Body of pancreas (tissue), 4 donors: ENCODE measurements around the gene HBQ1.

Experiments
- CTCF ChIP-seq, 7 experiments: fragments of 450-650 bp in 4 of 7; fragments of 200-600 bp in 3 of 7; sonication (generic) in 3 of 7; IDR thresholded peaks; one replicate each; pipeline ENCODE4 v1.5.1; 2016 to 2019; ENCODE audit warnings: antibody characterized with exemption in 7 of 7
- POLR2A ChIP-seq, 3 donors: fragments of 450-650 bp; IDR thresholded peaks; one replicate each; pipeline ENCODE4 v1.6.1; 2016; ENCODE audit warnings: antibody characterized with exemption in 3 of 3, mild to moderate bottlenecking in 2 of 3

DNA sequence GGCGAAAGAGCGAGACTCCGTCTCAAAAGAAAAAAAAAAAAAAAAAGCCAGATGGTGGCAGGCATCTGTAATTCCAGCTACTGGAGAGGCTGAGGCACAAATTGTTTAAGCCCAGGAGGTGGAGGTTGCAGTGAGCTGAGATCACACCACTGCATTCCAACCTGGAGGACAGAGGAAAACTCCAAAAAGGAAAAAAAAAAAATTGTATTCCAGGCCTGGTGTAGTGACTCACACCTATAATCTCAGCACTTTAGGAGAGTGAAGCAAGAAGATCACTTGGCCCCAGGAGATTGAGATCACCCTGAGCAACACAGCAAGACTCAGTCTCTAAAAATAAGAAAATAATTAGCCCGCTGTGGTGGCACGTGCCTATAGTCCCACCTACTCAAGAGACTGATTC is 20.1 kb downstream of the HBQ1 start:
- TF ChIP-seq CTCF (IDR thresholded peaks at IDR 0.05) (no peak), POLR2A (IDR thresholded peaks at IDR 0.05) (no peak)
